Inflammatory macrophage (primary cell): ENCODE results near the gene SLC25A44.
"Not testable (repeated sequence)": the region's sequence is repeated elsewhere in the genome, so short reads cannot be mapped to it uniquely, and the experiment has no call there.

ENCODE experiments used
- DNase-seq, 2 donors: peaks; one replicate each; pipeline ENCODE4 v3.0.0-alpha.2; 2020 to 2022

Gene SLC25A44

GRCh38 chr1:156211243-156211642 is 17.3 kb downstream of the SLC25A44 start:
- DNase-seq = no peak

GRCh38 chr1:156212130-156212529 is 18.2 kb downstream of the SLC25A44 start:
- no peak for DNase-seq

- DNase-seq = peak; percentile 97
Observed at GRCh38 chr1:156212833-156213643, 19.1 kb downstream of the SLC25A44 start, which contains the start of gene PMF1. PMF1 (plus strand) TSS chr1:156213007; CDS start chr1:156213016, 9 bp downstream.

- DNase-seq = no peak
Observed at GRCh38 chr1:156213644-156213966, 19.7 kb downstream of the SLC25A44 start.

- DNase-seq = peak in 1 of 2 donors; percentile 3
Observed at GRCh38 chr1:156214024-156214748, 20.3 kb downstream of the SLC25A44 start.

- not testable (repeated sequence) for DNase-seq
Observed at GRCh38 chr1:156216361-156217086, 22.6 kb downstream of the SLC25A44 start.

GRCh38 chr1:156217871-156218270 is 24.0 kb downstream of the SLC25A44 start:
- peak; percentile 15 to 29 for DNase-seq

- DNase-seq = no peak
Observed at GRCh38 chr1:156220226-156220625, 26.3 kb downstream of the SLC25A44 start.

GRCh38 chr1:156221986-156222692 is 28.2 kb downstream of the SLC25A44 start:
- DNase-seq = no peak

GRCh38 chr1:156225677-156226014 is 31.7 kb downstream of the SLC25A44 start:
- DNase-seq = no peak

GRCh38 chr1:156226116-156226538 is 32.2 kb downstream of the SLC25A44 start:
- no peak for DNase-seq

GRCh38 chr1:156226782-156227181 is 32.9 kb downstream of the SLC25A44 start:
- DNase-seq = no peak

GRCh38 chr1:156228501-156228900 is 34.6 kb downstream of the SLC25A44 start:
- DNase-seq = peak in 1 of 2 donors; percentile 23

GRCh38 chr1:156229809-156230472 is 36.0 kb downstream of the SLC25A44 start:
- DNase-seq = no peak

GRCh38 chr1:156230473-156230837 is 36.6 kb downstream of the SLC25A44 start:
- DNase-seq = no peak

GRCh38 chr1:156232201-156232894 is 38.4 kb downstream of the SLC25A44 start:
- DNase-seq = no peak

- DNase-seq = no peak
Observed at GRCh38 chr1:156233426-156234127, 39.7 kb downstream of the SLC25A44 start.

- no peak for DNase-seq
Observed at GRCh38 chr1:156236164-156236563, 42.3 kb downstream of the SLC25A44 start.

- DNase-seq = no peak
Observed at GRCh38 chr1:156238248-156238647, 44.3 kb downstream of the SLC25A44 start.

GRCh38 chr1:156241311-156241811 is 47.5 kb downstream of the SLC25A44 start:
- peak in 1 of 2 donors; percentile 34 for DNase-seq

- no peak for DNase-seq
Observed at GRCh38 chr1:156241926-156242325, 48.0 kb downstream of the SLC25A44 start, which contains the start of gene BGLAP. BGLAP (plus strand) TSS chr1:156242184; CDS start chr1:156242232, 48 bp downstream.
